ENCODE results near the gene ISX.
A peak's percentile ranks its signal among the peaks of the same experiment; 100 is the strongest.
"Not testable (repeated sequence)": the region's sequence is repeated elsewhere in the genome, so short reads cannot be mapped to it uniquely, and the experiment has no call there.

ISX gene

GRCh38 chr22:35065796-35066218, at the start of gene ISX:
ISX (plus strand) TSS chr22:35066158; CDS start chr22:35067088, 930 bp downstream.
- intact Hi-C loops (cut with DNase I): no loop called here
- no peak for DNase-seq

GRCh38 chr22:35016909-35017308, 49.0 kb upstream of the ISX start:
- DNase-seq: no peak
- intact Hi-C loops (cut with DNase I): no loop called here

- intact Hi-C loops (cut with DNase I): no loop called here
- no peak for DNase-seq
These were observed 47.0 kb upstream of the ISX start for GRCh38 chr22:35018995-35019394.

- DNase-seq: no peak
- intact Hi-C loops (cut with DNase I): loop anchor here (5.0 to 10.0 kb wide), 2 partner anchors 606 to 1718 kb away; no protein-coding TSS in a partner anchor
These were observed 45.4 kb upstream of the ISX start for GRCh38 chr22:35020517-35020916.

- no peak for DNase-seq
- intact Hi-C loops (cut with DNase I): loop anchor here (5.0 to 10.0 kb wide), 2 partner anchors 606 to 1719 kb away; no protein-coding TSS in a partner anchor
These were observed 44.8 kb upstream of the ISX start for GRCh38 chr22:35021161-35021560.

- DNase-seq: no peak
- intact Hi-C loops (cut with DNase I): loop anchor here (5.0 to 10.0 kb wide), 2 partner anchors 607 to 1720 kb away; no protein-coding TSS in a partner anchor
These were observed 43.7 kb upstream of the ISX start for GRCh38 chr22:35022291-35022690.

- DNase-seq: peak; percentile 40 to 96 (median 82)
- intact Hi-C loops (cut with DNase I): loop anchor here (2.0 to 10.0 kb wide), 3 partner anchors 609 to 1722 kb away; partner anchors contain the start of gene LARGE1
These were observed 42.1 kb upstream of the ISX start for GRCh38 chr22:35023692-35024363.

GRCh38 chr22:35024364-35024692, 41.6 kb upstream of the ISX start:
- intact Hi-C loops (cut with DNase I): loop anchor here (2.0 to 10.0 kb wide), 3 partner anchors 610 to 1722 kb away; partner anchors contain the start of gene LARGE1
- peak in 1 of 10 donors; percentile 77 for DNase-seq

- intact Hi-C loops (cut with DNase I): not testable (repeated sequence)
These were observed 35.8 kb upstream of the ISX start for GRCh38 chr22:35030112-35030511.

GRCh38 chr22:35032571-35032970, 33.4 kb upstream of the ISX start:
- intact Hi-C loops (cut with DNase I): no loop called here

More at GRCh38 chr22:35030112-35030511, 35.8 kb upstream of the ISX start:
- peak in 1 of 10 donors; percentile 70 for DNase-seq

GRCh38 chr22:35033635-35034296, 32.2 kb upstream of the ISX start:
- DNase-seq: no peak
- intact Hi-C loops (cut with DNase I): no loop called here

More at GRCh38 chr22:35032571-35032970, 33.4 kb upstream of the ISX start:
- no peak for DNase-seq

- intact Hi-C loops (cut with DNase I): no loop called here
These were observed 31.0 kb upstream of the ISX start for GRCh38 chr22:35034963-35035362.

GRCh38 chr22:35037089-35037488, 28.9 kb upstream of the ISX start:
- DNase-seq: peak in 1 of 10 donors; percentile 15
- intact Hi-C loops (cut with DNase I): no loop called here

More at GRCh38 chr22:35034963-35035362, 31.0 kb upstream of the ISX start:
- DNase-seq: no peak

- intact Hi-C loops (cut with DNase I): no loop called here
- DNase-seq: no peak
These were observed 26.3 kb upstream of the ISX start for GRCh38 chr22:35039625-35040024.

- intact Hi-C loops (cut with DNase I): no loop called here
These were observed 22.6 kb upstream of the ISX start for GRCh38 chr22:35043252-35043933.

GRCh38 chr22:35043934-35044319, 22.0 kb upstream of the ISX start:
- intact Hi-C loops (cut with DNase I): no loop called here
- DNase-seq: no peak

More at GRCh38 chr22:35043252-35043933, 22.6 kb upstream of the ISX start:
- no peak for DNase-seq

GRCh38 chr22:35044607-35045390, 21.2 kb upstream of the ISX start:
- DNase-seq: no peak
- intact Hi-C loops (cut with DNase I): no loop called here

- intact Hi-C loops (cut with DNase I): no loop called here
- DNase-seq: no peak
These were observed 20.5 kb upstream of the ISX start for GRCh38 chr22:35045451-35045850.

GRCh38 chr22:35046744-35047462, 19.1 kb upstream of the ISX start:
- intact Hi-C loops (cut with DNase I): no loop called here
- DNase-seq: no peak

GRCh38 chr22:35050038-35050437, 15.9 kb upstream of the ISX start:
- DNase-seq; intact Hi-C loops (cut with DNase I): not testable (repeated sequence)
